Stimulated activated CD8-positive, alpha-beta memory T cell treated with anti-CD3 and anti-CD28 coated beads, Interleukin-15, amount 100 ng/mL, for 48 hours (primary cell): ENCODE measurements around the gene FADS3.

Source experiments
- DNase-seq, 2 donors: peaks; one replicate each; pipeline ENCODE4 v3.0.0-alpha.2; 2020; ENCODE audit warnings: low read depth in 2 of 2

The FADS3 gene

GRCh38 chr11:61891331-61892084, at the start of gene FADS3:
Gene FADS3 (minus strand): TSS chr11:61891545. CDS start chr11:61891381, 164 bp downstream.
- DNase-seq, result peak; percentile 36 to 41

GRCh38 chr11:61940466-61940865, 49.1 kb upstream of the FADS3 start:
- DNase-seq, result no peak

- no peak for DNase-seq
Measured at GRCh38 chr11:61935861-61936260, 44.5 kb upstream of the FADS3 start.

- no peak for DNase-seq
Measured at GRCh38 chr11:61930933-61931332, 39.6 kb upstream of the FADS3 start.

- DNase-seq, result no peak
Measured at GRCh38 chr11:61928606-61929005, 37.3 kb upstream of the FADS3 start.

GRCh38 chr11:61927501-61927900, 36.2 kb upstream of the FADS3 start:
- no peak for DNase-seq

- no peak for DNase-seq
Measured at GRCh38 chr11:61926235-61926634, 34.9 kb upstream of the FADS3 start.

GRCh38 chr11:61925736-61926135, 34.4 kb upstream of the FADS3 start:
- DNase-seq, result no peak

GRCh38 chr11:61924064-61924455, 32.7 kb upstream of the FADS3 start:
- no peak for DNase-seq

- no peak for DNase-seq
Measured at GRCh38 chr11:61923166-61924063, 32.1 kb upstream of the FADS3 start.

GRCh38 chr11:61922539-61922938, 31.2 kb upstream of the FADS3 start:
- no peak for DNase-seq

GRCh38 chr11:61921446-61921845, 30.1 kb upstream of the FADS3 start:
- no peak for DNase-seq

- no peak for DNase-seq
Measured at GRCh38 chr11:61919705-61920631, 28.6 kb upstream of the FADS3 start.

- no peak for DNase-seq
Measured at GRCh38 chr11:61918938-61919704, 27.8 kb upstream of the FADS3 start.

GRCh38 chr11:61918251-61918937, 27.0 kb upstream of the FADS3 start:
- DNase-seq, result no peak

GRCh38 chr11:61917334-61918109, 26.2 kb upstream of the FADS3 start, which contains the start of gene RAB3IL1:
Gene RAB3IL1 (minus strand): TSS chr11:61917566. CDS start chr11:61917367, 199 bp downstream.
- DNase-seq, result no peak

GRCh38 chr11:61916737-61917333, 25.5 kb upstream of the FADS3 start:
- DNase-seq, result no peak

GRCh38 chr11:61914471-61915171, 23.3 kb upstream of the FADS3 start:
- DNase-seq, result no peak
